Measurements from ENCODE around the gene MDM2.
"Not testable (repeated sequence)": the region's sequence is repeated elsewhere in the genome, so short reads cannot be mapped to it uniquely, and the experiment has no call there.

MDM2 gene

DNA sequence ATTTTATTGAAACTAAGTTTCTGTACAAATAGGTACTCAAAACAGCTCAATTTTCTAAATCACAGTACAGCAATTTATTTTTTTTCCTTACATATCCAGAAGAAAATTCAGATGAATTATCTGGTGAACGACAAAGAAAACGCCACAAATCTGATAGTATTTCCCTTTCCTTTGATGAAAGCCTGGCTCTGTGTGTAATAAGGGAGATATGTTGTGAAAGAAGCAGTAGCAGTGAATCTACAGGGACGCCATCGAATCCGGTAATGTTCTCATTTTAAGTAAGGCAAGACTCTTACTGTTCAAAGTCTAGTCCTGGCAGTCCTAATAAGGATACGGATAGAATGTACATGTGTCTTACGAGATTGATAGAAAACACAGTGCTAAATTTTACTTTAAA, 20.7 kb downstream of the MDM2 start:
- DNase-seq, result no peak

GRCh38 chr12:68831272-68831671, 23.3 kb downstream of the MDM2 start:
- no peak for DNase-seq

DNA sequence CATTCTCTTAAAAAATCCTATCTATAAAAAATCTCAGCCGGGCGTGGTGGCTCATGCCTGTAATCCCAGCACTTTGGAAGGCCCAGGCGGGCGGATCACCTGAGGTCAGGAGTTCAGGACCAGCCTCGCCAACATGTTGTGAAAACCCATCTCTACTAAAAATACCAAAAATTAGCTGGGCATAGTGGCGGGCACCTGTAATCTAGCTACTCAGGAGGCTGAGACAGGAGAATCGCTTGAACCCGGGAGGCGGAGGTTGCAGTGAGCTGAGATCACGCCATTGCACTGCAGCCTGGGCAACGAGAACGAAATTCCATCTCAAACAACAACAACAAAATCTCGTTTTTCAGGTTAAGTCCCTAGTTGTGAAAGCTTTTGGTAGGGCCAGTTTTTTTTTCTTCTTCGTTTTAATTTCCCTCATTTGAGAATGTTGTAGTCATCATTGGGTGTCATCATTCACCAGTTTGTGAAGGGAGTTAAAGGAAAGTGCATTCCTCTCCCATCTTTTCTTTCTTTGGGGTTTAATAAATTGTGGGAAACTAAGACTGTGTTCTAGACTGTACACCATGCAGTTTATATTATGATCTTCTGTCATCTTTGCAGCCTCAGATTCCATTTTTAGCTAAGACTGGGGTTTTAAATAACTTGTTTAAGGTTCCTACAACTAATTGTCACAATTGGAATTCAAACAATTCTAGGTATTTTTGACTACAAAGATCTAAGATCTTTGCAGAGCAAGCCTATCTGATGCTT, 23.9 kb downstream of the MDM2 start:
- no peak for DNase-seq

DNA sequence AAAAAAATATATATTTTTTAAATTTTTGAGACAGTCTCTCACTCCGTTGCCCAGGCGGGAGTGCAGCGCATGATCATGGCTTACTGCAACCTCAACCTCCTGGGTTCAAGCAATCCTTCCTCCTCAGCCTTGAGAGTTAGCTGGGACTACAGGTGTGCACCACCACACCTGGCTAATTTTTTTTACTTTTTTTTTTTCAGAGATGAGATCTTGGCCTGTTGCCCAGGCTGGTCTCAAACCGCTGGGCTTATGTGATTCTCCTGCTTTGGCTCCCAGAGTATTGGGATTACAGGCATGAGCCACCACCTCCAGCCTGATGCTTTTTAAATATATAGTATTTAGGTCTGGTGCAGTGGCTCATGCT, 24.5 kb downstream of the MDM2 start:
- no peak for DNase-seq

- no peak for DNase-seq
Measured at GRCh38 chr12:68833508-68833907, 25.5 kb downstream of the MDM2 start.

- DNase-seq, result no peak
Measured at GRCh38 chr12:68835333-68835908, 27.4 kb downstream of the MDM2 start.

DNA sequence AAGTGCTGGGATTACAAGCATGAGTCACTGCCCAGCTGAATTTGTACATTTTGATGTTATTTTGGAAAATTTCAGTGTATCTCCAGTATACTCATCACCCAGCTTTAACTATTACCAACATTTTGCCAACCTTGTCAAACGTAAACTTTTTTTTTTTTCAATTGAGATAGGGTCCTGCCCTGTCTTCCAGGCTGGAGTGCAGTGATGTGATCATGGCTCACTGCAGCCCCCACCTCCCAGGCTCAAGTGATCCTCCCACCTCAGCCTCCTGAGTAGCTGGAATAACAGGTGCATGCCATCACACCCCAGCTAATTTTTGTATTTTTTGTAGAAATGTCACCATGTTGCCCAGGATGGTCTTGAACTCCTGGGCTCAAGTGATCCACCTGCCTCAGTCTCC, 29.2 kb downstream of the MDM2 start:
- no peak for DNase-seq

DNA sequence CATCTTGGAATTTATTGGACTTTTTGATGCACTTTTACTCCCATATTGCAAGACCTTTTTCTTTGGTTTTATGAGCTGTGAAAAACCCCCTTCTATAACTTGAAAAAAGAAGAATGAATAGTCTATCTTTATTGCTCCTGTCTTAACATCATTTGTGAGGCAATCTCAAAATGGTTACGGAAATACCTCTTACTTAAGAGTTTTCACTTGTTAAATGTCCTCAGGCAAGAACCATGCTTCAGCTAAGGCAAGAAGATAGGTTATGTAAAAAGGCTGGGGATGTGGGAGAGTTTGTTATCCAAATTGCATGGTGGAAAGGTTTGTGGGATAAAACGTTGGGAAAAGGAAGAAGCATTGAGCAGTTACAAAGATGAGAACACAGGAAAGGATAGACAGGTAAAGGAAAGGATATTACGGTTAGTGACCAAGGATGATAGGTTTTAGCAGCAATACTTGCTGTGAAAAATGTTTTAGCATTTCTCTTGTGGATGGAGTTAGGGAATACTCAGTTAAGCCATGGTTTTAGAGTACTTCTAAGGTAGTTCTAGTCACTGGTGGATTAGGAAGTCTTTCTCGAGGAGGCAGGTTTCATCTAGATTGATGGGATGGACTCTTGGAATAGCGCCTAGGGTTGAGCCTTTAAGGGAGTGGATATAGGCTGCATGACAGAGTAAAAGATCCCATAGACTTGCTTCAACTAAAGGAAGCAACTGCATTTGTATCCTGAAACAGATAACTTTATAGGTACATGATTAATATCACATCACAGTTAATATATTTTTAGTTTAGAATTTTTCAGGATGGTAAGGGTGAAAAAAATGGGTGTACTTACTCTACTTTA, 30.3 kb downstream of the MDM2 start:
- no peak for DNase-seq

DNA sequence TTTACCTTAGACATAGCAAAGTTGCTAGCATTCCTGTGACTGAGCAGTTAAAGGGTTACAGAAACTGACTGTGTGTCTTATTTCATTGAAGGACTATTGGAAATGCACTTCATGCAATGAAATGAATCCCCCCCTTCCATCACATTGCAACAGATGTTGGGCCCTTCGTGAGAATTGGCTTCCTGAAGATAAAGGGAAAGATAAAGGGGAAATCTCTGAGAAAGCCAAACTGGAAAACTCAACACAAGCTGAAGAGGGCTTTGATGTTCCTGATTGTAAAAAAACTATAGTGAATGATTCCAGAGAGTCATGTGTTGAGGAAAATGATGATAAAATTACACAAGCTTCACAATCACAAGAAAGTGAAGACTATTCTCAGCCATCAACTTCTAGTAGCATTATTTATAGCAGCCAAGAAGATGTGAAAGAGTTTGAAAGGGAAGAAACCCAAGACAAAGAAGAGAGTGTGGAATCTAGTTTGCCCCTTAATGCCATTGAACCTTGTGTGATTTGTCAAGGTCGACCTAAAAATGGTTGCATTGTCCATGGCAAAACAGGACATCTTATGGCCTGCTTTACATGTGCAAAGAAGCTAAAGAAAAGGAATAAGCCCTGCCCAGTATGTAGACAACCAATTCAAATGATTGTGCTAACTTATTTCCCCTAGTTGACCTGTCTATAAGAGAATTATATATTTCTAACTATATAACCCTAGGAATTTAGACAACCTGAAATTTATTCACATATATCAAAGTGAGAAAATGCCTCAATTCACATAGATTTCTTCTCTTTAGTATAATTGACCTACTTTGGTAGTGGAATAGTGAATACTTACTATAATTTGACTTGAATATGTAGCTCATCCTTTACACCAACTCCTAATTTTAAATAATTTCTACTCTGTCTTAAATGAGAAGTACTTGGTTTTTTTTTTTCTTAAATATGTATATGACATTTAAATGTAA, 31.5 kb downstream of the MDM2 start:
- DNase-seq, result no peak

GRCh38 chr12:68841175-68841574, 33.2 kb downstream of the MDM2 start:
- DNase-seq, result not testable (repeated sequence)

DNA sequence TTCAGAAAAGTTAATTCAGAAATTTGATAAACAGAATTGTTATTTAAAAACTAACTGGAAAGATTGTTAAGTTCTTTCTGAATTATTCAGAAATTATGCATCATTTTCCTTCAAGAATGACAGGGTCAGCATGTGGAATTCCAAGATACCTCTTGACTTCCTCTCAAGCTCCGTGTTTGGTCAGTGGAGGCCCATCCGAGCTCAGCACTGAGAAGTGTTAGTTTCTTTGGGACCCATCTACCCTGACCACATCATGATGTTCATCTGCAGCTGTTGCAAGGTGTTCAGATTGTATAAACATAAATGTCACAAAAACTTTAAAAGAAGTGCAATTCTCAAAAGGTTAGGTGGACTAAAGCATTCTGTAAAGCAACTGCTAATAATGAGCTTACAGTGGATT, 33.7 kb downstream of the MDM2 start:
- DNase-seq, result no peak

GRCh38 chr12:68842123-68842522, 34.1 kb downstream of the MDM2 start:
- no peak for DNase-seq

DNA sequence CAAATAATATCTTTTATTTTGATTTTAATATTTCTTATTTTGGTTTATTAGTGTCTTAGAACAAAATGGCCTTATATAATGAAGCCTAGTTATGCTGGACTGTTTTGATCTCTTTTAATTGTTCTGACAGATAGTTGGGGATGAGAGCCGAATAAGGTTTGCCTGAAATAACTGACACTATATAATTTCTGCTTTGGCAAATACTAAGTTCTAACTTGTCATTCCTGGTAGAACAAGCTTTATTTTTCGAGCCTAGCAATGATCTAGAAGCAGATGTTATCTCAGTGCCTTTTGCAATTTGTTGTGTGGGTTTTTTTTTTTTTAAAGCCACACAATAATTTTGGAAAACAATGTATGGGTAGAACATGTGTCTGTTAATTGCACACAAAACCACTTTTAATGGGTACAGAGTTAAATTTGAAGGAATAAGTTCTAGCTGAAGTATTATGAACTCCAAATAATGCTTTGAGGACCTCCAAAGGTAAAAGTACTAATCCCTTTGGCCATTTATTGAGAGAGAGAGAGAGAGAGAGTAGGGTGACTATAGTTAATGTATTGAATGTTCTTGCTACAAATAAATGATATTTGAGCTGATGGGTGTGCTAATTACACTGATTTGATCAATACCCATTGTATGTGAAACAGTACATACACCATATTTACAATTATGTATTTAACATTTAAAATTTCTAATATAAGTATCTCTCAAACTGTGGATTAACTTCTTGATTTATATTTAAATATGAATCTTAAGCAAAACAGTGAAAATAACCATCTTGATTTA, 35.0 kb downstream of the MDM2 start:
- DNase-seq, result no peak

GRCh38 chr12:68844318-68844745, 36.4 kb downstream of the MDM2 start:
- DNase-seq, result no peak

- no peak for DNase-seq
Measured at GRCh38 chr12:68844788-68845695, 37.1 kb downstream of the MDM2 start.

GRCh38 chr12:68846811-68847210, 38.8 kb downstream of the MDM2 start:
- DNase-seq, result no peak

DNA sequence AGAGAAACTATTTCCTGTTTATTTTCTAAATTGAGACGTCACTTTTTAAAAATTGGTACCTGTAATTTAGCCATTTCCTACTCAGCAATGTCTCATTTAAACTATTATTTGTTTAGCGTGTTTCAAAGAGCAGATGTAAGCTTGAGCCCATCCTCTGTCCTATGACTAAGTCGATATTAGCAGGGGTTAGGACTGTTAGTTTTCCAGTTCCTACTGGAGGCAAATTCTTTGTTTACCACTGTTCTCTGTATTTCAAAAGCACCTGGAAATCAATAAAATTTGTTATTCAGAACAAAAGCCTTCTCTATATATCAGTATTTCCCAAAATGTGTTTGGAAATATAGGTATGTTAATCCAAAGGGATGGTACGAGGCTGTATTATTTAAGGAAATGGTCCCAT, 42.4 kb downstream of the MDM2 start:
- DNase-seq, result no peak

- no peak for DNase-seq
Measured at GRCh38 chr12:68851592-68852306, 43.8 kb downstream of the MDM2 start.

DNA sequence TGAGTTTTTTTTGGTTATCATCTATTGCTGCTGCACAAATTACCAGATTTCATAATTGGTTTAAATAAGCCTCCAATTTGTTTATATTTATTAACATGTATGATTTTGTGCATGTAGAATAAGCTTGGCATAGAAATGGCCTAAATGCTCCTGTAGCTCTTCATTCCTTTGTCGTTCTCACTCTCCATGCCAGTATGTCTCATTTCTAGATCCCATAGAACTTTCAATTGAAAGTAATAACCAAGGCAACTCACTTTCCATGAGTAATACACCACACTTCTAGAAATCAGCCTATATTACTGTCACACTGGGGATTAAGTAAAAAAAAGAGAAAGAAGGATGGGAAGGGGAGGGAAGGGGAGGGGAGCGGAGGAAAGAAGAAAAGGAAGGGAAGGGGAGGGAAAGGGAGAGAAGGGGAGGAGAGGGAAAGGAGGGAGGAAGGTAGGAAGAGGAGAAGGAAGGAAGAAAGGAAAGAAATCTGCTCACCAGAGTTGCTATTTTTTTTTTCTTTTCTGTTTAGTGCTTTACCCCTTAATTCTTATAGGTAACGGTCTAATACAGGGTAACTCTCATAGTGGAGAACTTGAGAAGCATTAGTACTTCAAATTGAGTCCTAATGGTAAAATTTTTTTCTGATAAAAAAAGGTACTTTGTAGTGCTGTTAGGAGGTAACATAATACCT, 45.6 kb downstream of the MDM2 start:
- DNase-seq, result no peak

- no peak for DNase-seq
Measured at GRCh38 chr12:68854078-68854468, 46.1 kb downstream of the MDM2 start.

All from NCI-H1105 (cell line).